ENCODE results near the gene ALOX15. TPM values are rescaled to one million over a fixed set of nuclear protein-coding genes. Genes with fewer than 3 reads are reported as not detected.

The ALOX15 gene
- total RNA-seq, 4 donors from 2014 or later: 0.30 TPM; not detected in 3

DNA sequence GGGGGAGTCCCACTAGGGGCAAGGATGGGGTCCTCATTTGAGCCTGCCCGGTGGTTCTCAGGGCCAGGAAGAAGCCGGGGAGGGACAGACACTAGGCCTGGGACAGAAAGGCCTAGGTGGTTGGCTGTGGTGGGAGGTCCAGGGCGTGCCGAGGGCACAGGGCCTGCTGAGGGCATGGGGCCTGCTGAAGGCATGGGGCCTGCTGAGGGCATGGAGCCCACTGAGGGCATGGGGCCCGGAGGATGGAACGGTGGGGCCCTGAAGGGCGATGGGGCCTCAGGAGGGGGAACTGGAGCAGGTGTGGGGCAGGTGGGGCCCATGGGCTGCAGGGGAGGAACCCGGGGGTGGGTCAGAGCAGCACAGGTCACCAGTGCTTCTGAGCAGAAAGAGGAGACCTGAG is 31.3 kb upstream of the ALOX15 start:
- DNase-seq: no peak
- peaks cover 37 to 77% (median 43%) of the 10 kb centered on the region in 3 donors for H3K36me3 ChIP-seq
- TF ChIP-seq, protein P1, sequence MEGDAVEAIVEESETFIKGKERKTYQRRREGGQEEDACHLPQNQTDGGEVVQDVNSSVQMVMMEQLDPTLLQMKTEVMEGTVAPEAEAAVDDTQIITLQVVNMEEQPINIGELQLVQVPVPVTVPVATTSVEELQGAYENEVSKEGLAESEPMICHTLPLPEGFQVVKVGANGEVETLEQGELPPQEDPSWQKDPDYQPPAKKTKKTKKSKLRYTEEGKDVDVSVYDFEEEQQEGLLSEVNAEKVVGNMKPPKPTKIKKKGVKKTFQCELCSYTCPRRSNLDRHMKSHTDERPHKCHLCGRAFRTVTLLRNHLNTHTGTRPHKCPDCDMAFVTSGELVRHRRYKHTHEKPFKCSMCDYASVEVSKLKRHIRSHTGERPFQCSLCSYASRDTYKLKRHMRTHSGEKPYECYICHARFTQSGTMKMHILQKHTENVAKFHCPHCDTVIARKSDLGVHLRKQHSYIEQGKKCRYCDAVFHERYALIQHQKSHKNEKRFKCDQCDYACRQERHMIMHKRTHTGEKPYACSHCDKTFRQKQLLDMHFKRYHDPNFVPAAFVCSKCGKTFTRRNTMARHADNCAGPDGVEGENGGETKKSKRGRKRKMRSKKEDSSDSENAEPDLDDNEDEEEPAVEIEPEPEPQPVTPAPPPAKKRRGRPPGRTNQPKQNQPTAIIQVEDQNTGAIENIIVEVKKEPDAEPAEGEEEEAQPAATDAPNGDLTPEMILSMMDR (IDR thresholded peaks at IDR 0.05): no peak
- no peak for TF ChIP-seq POLR2A (IDR thresholded peaks at IDR 0.05)
- H3K27ac ChIP-seq: no peak overlapping the region
- no peak overlapping the region for H3K4me3 ChIP-seq
- WGBS, 2 donors: 85 to 90% methylated on average over 5 to 8 of the region's 8 CpGs
- H3K27me3 ChIP-seq: no peaks in the 10 kb centered on the region
- H3K9me3 ChIP-seq: no peaks in the 10 kb centered on the region
- H3K4me1 ChIP-seq: no peaks in the 10 kb centered on the region
- intact Hi-C loops (cut with DNase I): no loop called here

DNA sequence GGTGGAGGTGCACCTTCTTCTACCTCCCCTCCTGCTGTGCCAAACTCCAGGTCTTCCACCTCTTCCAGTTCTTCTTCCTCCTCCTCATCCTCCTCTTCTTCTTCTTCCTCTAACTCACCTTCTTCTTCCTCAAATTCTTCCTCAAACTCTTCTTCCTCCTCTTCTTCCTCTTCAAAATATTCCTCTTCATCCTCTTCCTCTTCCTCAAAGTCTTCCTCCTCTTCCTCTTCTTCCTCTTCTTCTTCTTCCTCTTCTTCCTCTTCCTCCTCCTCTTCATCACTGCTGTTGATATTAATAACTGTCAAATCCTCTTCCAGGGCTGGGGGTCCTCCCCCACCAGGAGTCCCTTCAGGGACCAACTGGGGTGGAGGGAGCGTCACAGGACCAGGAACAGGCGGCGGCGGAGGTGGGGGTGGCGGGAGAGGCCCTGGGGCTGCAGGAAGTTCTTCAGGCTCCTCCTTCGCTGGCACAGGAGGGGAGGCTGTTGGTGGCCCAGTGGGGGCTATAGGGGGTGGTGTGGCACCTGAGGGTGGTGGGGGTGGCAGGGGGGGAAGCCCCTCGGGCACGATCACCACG is 30.7 kb upstream of the ALOX15 start:
- H3K9me3 ChIP-seq: no peaks in the 10 kb centered on the region
- no peaks in the 10 kb centered on the region for H3K27me3 ChIP-seq
- no peak overlapping the region for H3K4me3 ChIP-seq
- no peak overlapping the region for H3K27ac ChIP-seq
- intact Hi-C loops (cut with DNase I): no loop called here
- 85% methylated on average over 3 of the region's 9 CpGs; no CpG with 5 or more reads in 1 of the 2 donors for WGBS, 2 donors
- H3K36me3 ChIP-seq: peaks cover 37 to 71% (median 43%) of the 10 kb centered on the region in 3 donors
- no peaks in the 10 kb centered on the region for H3K4me1 ChIP-seq
- TF ChIP-seq, protein P1 (IDR thresholded peaks at IDR 0.05): no peak
- TF ChIP-seq POLR2A (IDR thresholded peaks at IDR 0.05): no peak
- no peak for DNase-seq

DNA sequence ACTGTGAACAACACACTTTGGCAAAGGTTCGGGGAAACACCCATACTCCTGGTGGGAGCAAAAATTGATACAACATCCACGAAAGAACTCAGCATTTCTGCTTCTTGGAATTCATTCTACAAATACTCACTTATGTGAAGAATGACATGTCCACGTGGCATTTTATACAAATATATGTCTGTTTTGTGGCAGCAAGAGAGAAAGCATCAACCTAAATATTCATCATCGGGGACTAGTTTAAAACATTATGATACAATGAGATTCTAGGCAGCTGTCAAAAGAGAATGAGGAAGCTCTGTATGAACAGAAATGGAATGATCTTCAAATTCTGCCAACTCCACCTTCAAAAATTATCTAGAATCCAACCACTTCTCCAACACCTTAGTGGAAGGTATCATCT is 25.7 kb upstream of the ALOX15 start:
- DNase-seq: no peak
- Histone ChIP-seq H3K9me3 (no peaks in the 10 kb centered on the region), H3K27me3 (peaks cover 0 to 21% (median 0%) of the 10 kb centered on the region in 4 donors), H3K36me3 (peaks cover 0 to 21% (median 9%) of the 10 kb centered on the region in 3 donors), H3K4me3 (no peak overlapping the region), H3K27ac (no peak overlapping the region), H3K4me1 (no peaks in the 10 kb centered on the region)
- TF ChIP-seq, protein P1 (IDR thresholded peaks at IDR 0.05): no peak
- TF ChIP-seq POLR2A (IDR thresholded peaks at IDR 0.05): no peak
- WGBS, 2 donors: 39 to 50% methylated on average over 4 of the region's 4 CpGs
- intact Hi-C loops (cut with DNase I): no loop called here

DNA sequence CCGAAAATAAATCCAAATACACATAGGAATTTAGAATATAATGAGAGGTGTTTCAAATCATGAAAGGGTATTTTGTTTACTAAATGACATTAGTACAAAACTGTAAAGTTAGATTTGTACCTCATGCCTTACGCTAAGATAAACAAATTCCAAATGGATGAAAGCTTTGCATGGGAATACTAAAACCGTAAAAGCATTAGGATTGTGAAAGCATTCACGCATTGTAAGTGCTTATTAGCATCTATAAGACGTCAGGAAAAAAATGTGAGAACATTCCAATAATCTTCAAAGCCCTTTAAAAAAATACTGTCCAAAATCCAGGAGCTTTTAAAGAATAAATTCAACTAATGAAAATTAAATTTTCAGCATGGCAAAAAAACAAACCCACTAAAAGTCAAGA is 24.8 kb upstream of the ALOX15 start:
- 58 to 62% methylated on average over 5 of the region's 5 CpGs for WGBS, 2 donors

DNA sequence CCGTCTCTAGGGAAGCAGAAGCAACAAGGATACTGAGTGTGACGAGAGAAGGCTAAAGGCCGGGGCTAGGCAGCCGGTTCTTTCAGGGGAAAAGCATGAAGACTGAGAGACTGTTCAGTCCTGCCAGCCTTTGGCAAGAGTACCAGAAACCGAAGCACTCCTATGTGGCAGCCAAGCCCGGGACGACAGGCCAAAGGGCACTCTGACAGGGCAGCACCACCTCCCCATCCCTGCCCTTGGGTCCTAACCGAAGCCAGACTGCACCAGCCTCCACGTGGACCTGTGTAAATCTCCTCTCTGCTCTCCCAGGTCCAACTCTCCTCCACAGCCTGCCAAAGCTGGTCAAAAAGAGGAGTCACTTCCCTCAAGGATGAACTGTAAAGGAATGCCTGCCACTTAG is 23.5 kb upstream of the ALOX15 start:
- 57 to 60% methylated on average over 2 to 5 of the region's 9 CpGs for WGBS, 2 donors
- DNase-seq: no peak
- intact Hi-C loops (cut with DNase I): no loop called here
- H3K36me3 ChIP-seq: no peaks in the 10 kb centered on the region
- no peak for TF ChIP-seq POLR2A (IDR thresholded peaks at IDR 0.05)
- TF ChIP-seq, protein P1 (IDR thresholded peaks at IDR 0.05): no peak
- no peaks in the 10 kb centered on the region for H3K4me1 ChIP-seq
- H3K27ac ChIP-seq: no peak overlapping the region
- peaks cover 0 to 31% (median 0%) of the 10 kb centered on the region in 4 donors for H3K27me3 ChIP-seq
- H3K9me3 ChIP-seq: no peaks in the 10 kb centered on the region
- H3K4me3 ChIP-seq: no peak overlapping the region

More for the DNA sequence above, 24.8 kb upstream of the ALOX15 start:
- no peak for TF ChIP-seq POLR2A (IDR thresholded peaks at IDR 0.05)
- TF ChIP-seq, protein P1 (IDR thresholded peaks at IDR 0.05): no peak
- peaks cover 0 to 21% (median 0%) of the 10 kb centered on the region in 4 donors for H3K27me3 ChIP-seq
- intact Hi-C loops (cut with DNase I): no loop called here
- H3K9me3 ChIP-seq: no peaks in the 10 kb centered on the region
- H3K36me3 ChIP-seq: peaks cover 0 to 13% (median 0%) of the 10 kb centered on the region in 3 donors
- H3K4me3 ChIP-seq: no peak overlapping the region
- no peak for DNase-seq
- no peak overlapping the region for H3K27ac ChIP-seq
- no peaks in the 10 kb centered on the region for H3K4me1 ChIP-seq

Measured in esophagus squamous epithelium (tissue), 5 donors.